NB4 (cell line): ENCODE data around the gene CFAP46.

Source experiments
- CTCF ChIP-seq: IDR thresholded peaks from one replicate; pipeline ENCODE4 v1.5.1; 2012; ENCODE audit warnings: low read depth, low read length
- MAX ChIP-seq: IDR thresholded peaks from 2 replicates; pipeline ENCODE4 v1.6.1; 2011; ENCODE audit warnings: low read depth, low read length
- MYC ChIP-seq: IDR thresholded peaks from 2 replicates; pipeline ENCODE4 v1.6.1; 2011; ENCODE audit warnings: low read depth, low read length
- POLR2A ChIP-seq: IDR thresholded peaks from 2 replicates; pipeline ENCODE4 v1.6.1; 2011; ENCODE audit warnings: mild to moderate bottlenecking; ENCODE audit not compliant: insufficient read length; ENCODE audit errors: extremely low read depth

- TF ChIP-seq POLR2A (no peak), CTCF (no peak), MYC (no peak), MAX (no peak)
Observed at GRCh38 chr10:132898391-132899053, 43.8 kb downstream of the CFAP46 start.
